Loucy (cell line): ENCODE results near the gene PLAC8L1.

ENCODE experiments used
- EZH2phosphoT487 ChIP-seq: fragments of 200-600 bp; IDR thresholded peaks from 2 replicates; pipeline ENCODE4 v1.6.1; 2018; ENCODE audit warnings: antibody characterized with exemption, mild to moderate bottlenecking, moderate library complexity, borderline replicate concordance
- TF ChIP-seq, protein P1 (sequence below): fragments of 200-600 bp; sonication (generic); conservative IDR thresholded peaks from 2 replicates; pipeline ENCODE4 v1.5.1; 2014; ENCODE audit warnings: mild to moderate bottlenecking, antibody characterized with exemption, low read length

- TF ChIP-seq, protein P1, sequence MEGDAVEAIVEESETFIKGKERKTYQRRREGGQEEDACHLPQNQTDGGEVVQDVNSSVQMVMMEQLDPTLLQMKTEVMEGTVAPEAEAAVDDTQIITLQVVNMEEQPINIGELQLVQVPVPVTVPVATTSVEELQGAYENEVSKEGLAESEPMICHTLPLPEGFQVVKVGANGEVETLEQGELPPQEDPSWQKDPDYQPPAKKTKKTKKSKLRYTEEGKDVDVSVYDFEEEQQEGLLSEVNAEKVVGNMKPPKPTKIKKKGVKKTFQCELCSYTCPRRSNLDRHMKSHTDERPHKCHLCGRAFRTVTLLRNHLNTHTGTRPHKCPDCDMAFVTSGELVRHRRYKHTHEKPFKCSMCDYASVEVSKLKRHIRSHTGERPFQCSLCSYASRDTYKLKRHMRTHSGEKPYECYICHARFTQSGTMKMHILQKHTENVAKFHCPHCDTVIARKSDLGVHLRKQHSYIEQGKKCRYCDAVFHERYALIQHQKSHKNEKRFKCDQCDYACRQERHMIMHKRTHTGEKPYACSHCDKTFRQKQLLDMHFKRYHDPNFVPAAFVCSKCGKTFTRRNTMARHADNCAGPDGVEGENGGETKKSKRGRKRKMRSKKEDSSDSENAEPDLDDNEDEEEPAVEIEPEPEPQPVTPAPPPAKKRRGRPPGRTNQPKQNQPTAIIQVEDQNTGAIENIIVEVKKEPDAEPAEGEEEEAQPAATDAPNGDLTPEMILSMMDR = no peak
- TF ChIP-seq EZH2phosphoT487 = no peak
Observed at GRCh38 chr5:146068206-146068605, 37.2 kb downstream of the PLAC8L1 start.
